ENCODE data around the gene SLC2A3. TPM values are rescaled to one million over a fixed set of nuclear protein-coding genes. Genes with fewer than 3 reads are reported as not detected.
"Not testable (repeated sequence)": the region's sequence is repeated elsewhere in the genome, so short reads cannot be mapped to it uniquely, and the experiment has no call there.

SLC2A3 gene
- total and polyA plus RNA-seq, 2 donors (not counting 3 experiments of a cell fraction or from before 2014, with no cell fraction given): 13.9 to 20.8 TPM

- Histone ChIP-seq H3K4me3 (replicated peaks in 1 of 3; ENCODE audit: insufficient read depth in 1 of 3, low read depth in 1 of 3, low read length in 3 of 3) (no peak overlapping the region), H3K27ac (ENCODE audit: insufficient read depth, low read depth, low read length) (no peak overlapping the region), H3K27me3 (ENCODE audit: control insufficient read depth in 2 of 2, insufficient read depth in 2 of 2, low read length in 2 of 2) (no peaks in the 10 kb centered on the region), H3K9ac (replicated peaks; ENCODE audit: extremely low read depth, insufficient read depth, low read length) (no peak overlapping the region), H4K20me1 (replicated peaks; ENCODE audit: control insufficient read depth, extremely low read depth, insufficient read depth, low read length) (no peaks in the 10 kb centered on the region), H3K9me1 (replicated peaks; ENCODE audit: control insufficient read depth, extremely low read depth, insufficient read depth, low read length) (no peaks in the 10 kb centered on the region), H3K79me2 (ENCODE audit: control insufficient read depth, insufficient read depth, low read length) (no peaks in the 10 kb centered on the region), H2AFZ (ENCODE audit: low read depth, low read length) (no peak overlapping the region), H3K9me3 (replicated peaks; ENCODE audit: control insufficient read depth, insufficient read depth, low read length) (no peaks in the 10 kb centered on the region), H3K4me1 (ENCODE audit: control insufficient read depth, extremely low read depth, insufficient read depth, low read length) (no peaks in the 10 kb centered on the region), H3K36me3 (ENCODE audit: control insufficient read depth in 2 of 2, extremely low read depth in 1 of 2, insufficient read depth in 2 of 2, low read length in 2 of 2) (peaks cover 5 to 19% of the 10 kb centered on the region in 2 experiments), H3K4me2 (ENCODE audit: insufficient read depth, low read length) (no peak overlapping the region)
- DNase-seq (ENCODE audit: low read depth, low spot score) (no peak), FAIRE-seq (no peak)
- no TSS peak for BruUV-seq (replicated peaks)
- intact Hi-C loops (cut with micrococcal nuclease): no loop called here
- dilution Hi-C loops (cut with MboI; ENCODE audit: extremely low pct_ligation_motif_present, low sequenced_read_pairs): no loop called here
- POLR2A ChIA-PET: interaction anchor here (0.7 kb wide), 1 partner anchor 10 kb away, joined by 5 read pairs; no protein-coding TSS in a partner anchor
- TF ChIP-seq GATA2 (IDR thresholded peaks at IDR 0.05; ENCODE audit: insufficient read depth, insufficient read length, low read depth, low read length) (no peak), POLR2AphosphoS5 (IDR thresholded peaks at IDR 0.05; ENCODE audit: insufficient read depth, low read depth, low read length) (no peak), MYC (IDR thresholded peaks at IDR 0.05; ENCODE audit: low read depth, low read length) (no peak), JUN (IDR thresholded peaks at IDR 0.05; ENCODE audit: borderline replicate concordance, insufficient read depth, insufficient read length, low read depth) (no peak), FOS (IDR thresholded peaks at IDR 0.05; ENCODE audit: borderline replicate concordance, insufficient read depth, low read length) (no peak), POLR2A (IDR thresholded peaks at IDR 0.05; ENCODE audit: low read depth, low read length) (no peak), EZH2 (IDR thresholded peaks at IDR 0.05; ENCODE audit: borderline replicate concordance, low read depth, low read length, severe bottlenecking) (no peak)
- TF ChIP-seq, protein P1, sequence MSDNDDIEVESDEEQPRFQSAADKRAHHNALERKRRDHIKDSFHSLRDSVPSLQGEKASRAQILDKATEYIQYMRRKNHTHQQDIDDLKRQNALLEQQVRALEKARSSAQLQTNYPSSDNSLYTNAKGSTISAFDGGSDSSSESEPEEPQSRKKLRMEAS (IDR thresholded peaks at IDR 0.05; ENCODE audit: insufficient read depth, insufficient read length): no peak
- TF ChIP-seq, protein P2, sequence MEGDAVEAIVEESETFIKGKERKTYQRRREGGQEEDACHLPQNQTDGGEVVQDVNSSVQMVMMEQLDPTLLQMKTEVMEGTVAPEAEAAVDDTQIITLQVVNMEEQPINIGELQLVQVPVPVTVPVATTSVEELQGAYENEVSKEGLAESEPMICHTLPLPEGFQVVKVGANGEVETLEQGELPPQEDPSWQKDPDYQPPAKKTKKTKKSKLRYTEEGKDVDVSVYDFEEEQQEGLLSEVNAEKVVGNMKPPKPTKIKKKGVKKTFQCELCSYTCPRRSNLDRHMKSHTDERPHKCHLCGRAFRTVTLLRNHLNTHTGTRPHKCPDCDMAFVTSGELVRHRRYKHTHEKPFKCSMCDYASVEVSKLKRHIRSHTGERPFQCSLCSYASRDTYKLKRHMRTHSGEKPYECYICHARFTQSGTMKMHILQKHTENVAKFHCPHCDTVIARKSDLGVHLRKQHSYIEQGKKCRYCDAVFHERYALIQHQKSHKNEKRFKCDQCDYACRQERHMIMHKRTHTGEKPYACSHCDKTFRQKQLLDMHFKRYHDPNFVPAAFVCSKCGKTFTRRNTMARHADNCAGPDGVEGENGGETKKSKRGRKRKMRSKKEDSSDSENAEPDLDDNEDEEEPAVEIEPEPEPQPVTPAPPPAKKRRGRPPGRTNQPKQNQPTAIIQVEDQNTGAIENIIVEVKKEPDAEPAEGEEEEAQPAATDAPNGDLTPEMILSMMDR (IDR thresholded peaks at IDR 0.05; ENCODE audit: extremely low read depth in 1 of 2, insufficient read depth in 1 of 2, low read depth in 1 of 2, low read length in 2 of 2): no peak
- CTCF ChIA-PET: interaction anchor here (1.3 to 3.8 kb wide), 2 partner anchors 10 to 64 kb away, joined by 4 to 20 read pairs; no protein-coding TSS in a partner anchor
Observed at GRCh38 chr12:7923241-7924236, 12.4 kb downstream of the SLC2A3 start.

GRCh38 chr12:7921181-7921580 is 14.8 kb downstream of the SLC2A3 start:
- dilution Hi-C loops (cut with MboI; ENCODE audit: extremely low pct_ligation_motif_present, low sequenced_read_pairs); DNase-seq (ENCODE audit: low read depth, low spot score); H3K27ac ChIP-seq (ENCODE audit: insufficient read depth, low read depth, low read length); H3K9me1 ChIP-seq (replicated peaks; ENCODE audit: control insufficient read depth, extremely low read depth, insufficient read depth, low read length); H3K4me1 ChIP-seq (ENCODE audit: control insufficient read depth, extremely low read depth, insufficient read depth, low read length); BruUV-seq (replicated peaks); H4K20me1 ChIP-seq (replicated peaks; ENCODE audit: control insufficient read depth, extremely low read depth, insufficient read depth, low read length); H3K27me3 ChIP-seq (ENCODE audit: control insufficient read depth in 2 of 2, insufficient read depth in 2 of 2, low read length in 2 of 2); H3K9me3 ChIP-seq (replicated peaks; ENCODE audit: control insufficient read depth, insufficient read depth, low read length); H3K79me2 ChIP-seq (ENCODE audit: control insufficient read depth, insufficient read depth, low read length); intact Hi-C loops (cut with micrococcal nuclease); H2AFZ ChIP-seq (ENCODE audit: low read depth, low read length); FAIRE-seq; POLR2A ChIA-PET; H3K9ac ChIP-seq (replicated peaks; ENCODE audit: extremely low read depth, insufficient read depth, low read length); H3K4me3 ChIP-seq (replicated peaks in 1 of 3; ENCODE audit: insufficient read depth in 1 of 3, low read depth in 1 of 3, low read length in 3 of 3); H3K4me2 ChIP-seq (ENCODE audit: insufficient read depth, low read length): not testable (repeated sequence)
- CTCF ChIA-PET: interaction anchor here (3.8 kb wide), 1 partner anchor 12 kb away, joined by 20 read pairs; no protein-coding TSS in a partner anchor
- peaks cover 5 to 14% of the 10 kb centered on the region in 2 experiments for H3K36me3 ChIP-seq (ENCODE audit: control insufficient read depth in 2 of 2, extremely low read depth in 1 of 2, insufficient read depth in 2 of 2, low read length in 2 of 2)
